ENCODE measurements around the gene ANK2.
A peak's percentile ranks its signal among the peaks of the same experiment; 100 is the strongest.

The ANK2 gene

DNA sequence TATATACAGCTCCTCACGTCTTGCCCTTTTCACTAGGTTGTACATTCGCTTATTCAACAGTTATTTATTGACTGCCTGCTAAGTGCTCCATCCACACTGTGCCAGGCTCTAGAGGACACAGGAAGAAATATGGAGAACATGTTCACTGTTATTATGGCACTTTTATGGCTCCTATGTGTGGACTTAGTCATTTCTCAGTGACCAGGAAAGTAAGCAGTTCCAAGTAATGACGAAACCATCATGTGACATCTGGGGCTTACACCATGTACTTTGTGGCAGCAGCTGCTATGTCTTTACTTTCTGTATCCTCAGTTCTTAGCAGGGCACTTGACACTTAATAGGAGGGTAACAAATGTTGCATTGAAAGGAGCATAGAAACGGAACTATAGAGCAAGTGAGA is 278.0 kb downstream of the ANK2 start:
- TF ChIP-seq, protein P1, sequence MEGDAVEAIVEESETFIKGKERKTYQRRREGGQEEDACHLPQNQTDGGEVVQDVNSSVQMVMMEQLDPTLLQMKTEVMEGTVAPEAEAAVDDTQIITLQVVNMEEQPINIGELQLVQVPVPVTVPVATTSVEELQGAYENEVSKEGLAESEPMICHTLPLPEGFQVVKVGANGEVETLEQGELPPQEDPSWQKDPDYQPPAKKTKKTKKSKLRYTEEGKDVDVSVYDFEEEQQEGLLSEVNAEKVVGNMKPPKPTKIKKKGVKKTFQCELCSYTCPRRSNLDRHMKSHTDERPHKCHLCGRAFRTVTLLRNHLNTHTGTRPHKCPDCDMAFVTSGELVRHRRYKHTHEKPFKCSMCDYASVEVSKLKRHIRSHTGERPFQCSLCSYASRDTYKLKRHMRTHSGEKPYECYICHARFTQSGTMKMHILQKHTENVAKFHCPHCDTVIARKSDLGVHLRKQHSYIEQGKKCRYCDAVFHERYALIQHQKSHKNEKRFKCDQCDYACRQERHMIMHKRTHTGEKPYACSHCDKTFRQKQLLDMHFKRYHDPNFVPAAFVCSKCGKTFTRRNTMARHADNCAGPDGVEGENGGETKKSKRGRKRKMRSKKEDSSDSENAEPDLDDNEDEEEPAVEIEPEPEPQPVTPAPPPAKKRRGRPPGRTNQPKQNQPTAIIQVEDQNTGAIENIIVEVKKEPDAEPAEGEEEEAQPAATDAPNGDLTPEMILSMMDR (IDR thresholded peaks at IDR 0.05; ENCODE audit: low read length): no peak
- TF ChIP-seq EZH2 (IDR thresholded peaks at IDR 0.05; ENCODE audit: borderline replicate concordance, low read length): no peak

DNA sequence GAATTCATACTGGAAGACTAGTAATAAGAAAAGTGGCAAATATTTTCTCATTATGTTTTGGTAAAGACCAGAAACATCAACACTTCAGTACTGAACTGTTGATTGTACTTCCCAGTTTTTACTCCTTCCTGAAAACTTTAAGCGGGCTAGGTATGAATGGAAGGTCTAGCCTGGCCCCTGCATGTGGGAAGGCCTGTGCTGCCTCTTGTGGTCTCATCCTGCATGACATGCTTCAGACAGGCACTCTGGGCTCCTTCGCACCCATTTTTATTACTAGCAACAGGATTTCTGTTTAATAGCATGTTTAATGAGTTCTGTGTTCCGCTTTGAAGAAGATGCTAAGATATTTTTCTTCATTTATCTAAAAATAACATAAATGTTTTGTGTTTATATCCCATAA is 279.1 kb downstream of the ANK2 start:
- no peak overlapping the region for H3K27ac ChIP-seq (ENCODE audit: low read depth, low read length, poor library complexity, severe bottlenecking)
- no peaks in the 10 kb centered on the region for H4K20me1 ChIP-seq (ENCODE audit: insufficient read depth, low read length)
- no peaks in the 10 kb centered on the region for H3K27me3 ChIP-seq (ENCODE audit: insufficient read depth, low read length)
- no peaks in the 10 kb centered on the region for H3K79me2 ChIP-seq (ENCODE audit: insufficient read depth, low read length)
- no peaks in the 10 kb centered on the region for H3F3A ChIP-seq (ENCODE audit: insufficient read depth, low read length)
- H3K4me3 ChIP-seq (ENCODE audit: low read depth, low read length, poor library complexity, severe bottlenecking): no peak overlapping the region
- no peaks in the 10 kb centered on the region for H3K4me1 ChIP-seq (ENCODE audit: insufficient read depth, low read length, severe bottlenecking)
- H3K9ac ChIP-seq (ENCODE audit: low read length): no peak overlapping the region
- H3K4me2 ChIP-seq (ENCODE audit: low read length): no peak overlapping the region
- H2AFZ ChIP-seq (ENCODE audit: low read length): no peak overlapping the region
- no peaks in the 10 kb centered on the region for H3K36me3 ChIP-seq (ENCODE audit: insufficient read depth, low read length)
- H3K9me3 ChIP-seq (ENCODE audit: low read length): no peaks in the 10 kb centered on the region
- TF ChIP-seq, protein P1 (IDR thresholded peaks at IDR 0.05; ENCODE audit: low read length): peak; percentile 47; the same call in 1 of the 2 replicates
- TF ChIP-seq EZH2 (IDR thresholded peaks at IDR 0.05; ENCODE audit: borderline replicate concordance, low read length): no peak
- H3K9me2 ChIP-seq (ENCODE audit: low read depth, low read length): no peaks in the 10 kb centered on the region

More for the DNA sequence above, 278.0 kb downstream of the ANK2 start:
- Histone ChIP-seq H3K27me3 (ENCODE audit: insufficient read depth, low read length) (no peaks in the 10 kb centered on the region), H3K9ac (ENCODE audit: low read length) (no peak overlapping the region), H3K9me2 (ENCODE audit: low read depth, low read length) (no peaks in the 10 kb centered on the region), H3F3A (ENCODE audit: insufficient read depth, low read length) (no peaks in the 10 kb centered on the region), H3K9me3 (ENCODE audit: low read length) (no peaks in the 10 kb centered on the region), H3K27ac (ENCODE audit: low read depth, low read length, poor library complexity, severe bottlenecking) (no peak overlapping the region), H2AFZ (ENCODE audit: low read length) (no peak overlapping the region), H3K36me3 (ENCODE audit: insufficient read depth, low read length) (no peaks in the 10 kb centered on the region), H3K4me3 (ENCODE audit: low read depth, low read length, poor library complexity, severe bottlenecking) (no peak overlapping the region), H3K4me1 (ENCODE audit: insufficient read depth, low read length, severe bottlenecking) (no peaks in the 10 kb centered on the region), H3K79me2 (ENCODE audit: insufficient read depth, low read length) (no peaks in the 10 kb centered on the region), H3K4me2 (ENCODE audit: low read length) (no peak overlapping the region), H4K20me1 (ENCODE audit: insufficient read depth, low read length) (no peaks in the 10 kb centered on the region)

DNA sequence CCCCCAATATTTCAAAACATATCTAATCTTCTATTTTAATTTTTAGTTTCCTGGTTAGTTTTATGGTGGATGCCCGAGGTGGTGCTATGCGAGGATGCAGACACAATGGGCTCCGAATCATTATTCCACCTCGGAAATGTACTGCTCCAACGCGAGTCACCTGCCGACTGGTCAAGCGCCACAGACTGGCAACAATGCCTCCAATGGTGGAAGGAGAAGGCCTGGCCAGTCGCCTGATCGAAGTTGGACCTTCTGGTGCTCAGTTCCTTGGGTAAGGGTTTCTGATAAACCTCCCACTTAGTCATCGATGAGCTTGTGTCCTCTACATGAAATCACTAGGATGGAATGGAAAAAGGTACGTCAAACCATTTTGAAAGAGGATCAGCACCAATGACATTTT is 280.7 kb downstream of the ANK2 start:
- no peaks in the 10 kb centered on the region for H3F3A ChIP-seq (ENCODE audit: insufficient read depth, low read length)
- H3K9ac ChIP-seq (ENCODE audit: low read length): no peak overlapping the region
- no peaks in the 10 kb centered on the region for H3K36me3 ChIP-seq (ENCODE audit: insufficient read depth, low read length)
- no peaks in the 10 kb centered on the region for H4K20me1 ChIP-seq (ENCODE audit: insufficient read depth, low read length)
- no peaks in the 10 kb centered on the region for H3K79me2 ChIP-seq (ENCODE audit: insufficient read depth, low read length)
- H3K27ac ChIP-seq (ENCODE audit: low read depth, low read length, poor library complexity, severe bottlenecking): no peak overlapping the region
- no peaks in the 10 kb centered on the region for H3K9me3 ChIP-seq (ENCODE audit: low read length)
- no peak for TF ChIP-seq EZH2 (IDR thresholded peaks at IDR 0.05; ENCODE audit: borderline replicate concordance, low read length)
- TF ChIP-seq, protein P1 (IDR thresholded peaks at IDR 0.05; ENCODE audit: low read length): no peak
- H3K4me3 ChIP-seq (ENCODE audit: low read depth, low read length, poor library complexity, severe bottlenecking): no peak overlapping the region
- no peak overlapping the region for H2AFZ ChIP-seq (ENCODE audit: low read length)
- no peaks in the 10 kb centered on the region for H3K4me1 ChIP-seq (ENCODE audit: insufficient read depth, low read length, severe bottlenecking)
- no peaks in the 10 kb centered on the region for H3K9me2 ChIP-seq (ENCODE audit: low read depth, low read length)
- H3K27me3 ChIP-seq (ENCODE audit: insufficient read depth, low read length): no peaks in the 10 kb centered on the region
- no peak overlapping the region for H3K4me2 ChIP-seq (ENCODE audit: low read length)

Data from OCI-LY1 (cell line).